HCT116 (cell line): ENCODE results near the gene MAPK4. TPM values are rescaled to one million over a fixed set of nuclear protein-coding genes. Genes with fewer than 3 reads are reported as not detected.

Source experiments
- ATAC-seq: fragments of 200-7000 bp; cut with Tn5 transposase; 2 replicates; pipeline ENCODE4 v1.9.1; 2020; ENCODE audit warnings: mild to moderate bottlenecking, moderate library complexity
- BruUV-seq: library from RNA; stranded (reverse); fragments of 400-500 nt; replicated peaks from 2 replicates; lab custom pipeline; 2021; lab: Mats Ljungman, UMichigan
- CTCF ChIA-PET: fragments of 300-600 bp; sonication (Branson Sonifier 250); formaldehyde crosslinking; loops from one replicate; lab custom pipeline; 2021; ENCODE audit warnings: antibody characterized with exemption; lab: Charles Lee
- POLR2A ChIA-PET: fragments of 300-600, 350-600 bp; sonication (Branson Sonifier 250); formaldehyde crosslinking; loops from one replicate; lab custom pipeline; 2021; ENCODE audit warnings: antibody characterized with exemption; lab: Charles Lee
- RAD21 ChIA-PET, 2 experiments: fragments of 300-600 bp; sonication (Branson Sonifier 250); formaldehyde crosslinking; loops; one replicate each; lab custom pipeline; 2023; ENCODE audit warnings: low total read pairs in 2 of 2; ENCODE audit not compliant: uncharacterized antibody in 2 of 2, unreplicated experiment in 2 of 2, low non-redundant PET in 1 of 2; lab: Charles Lee
- DNase-seq: peaks from one replicate; pipeline ENCODE4 v3.0.0-alpha.2; 2010; ENCODE audit warnings: low read depth, low spot score
- H2AFZ ChIP-seq: fragments of 200-600 bp; shearing (Covaris generic), sonication (generic); 2 replicates; pipeline ENCODE4 v1.6.1; 2017; ENCODE audit warnings: low read depth, mixed run types, mixed read lengths, antibody characterized with exemption, low read length; ENCODE audit not compliant: poor library complexity, severe bottlenecking
- H3K27ac ChIP-seq: 2 replicates; pipeline ENCODE4 v1.5.1; 2012; ENCODE audit warnings: low read depth, low read length
- H3K27me3 ChIP-seq: fragments of 200-600 bp; sonication (generic); 2 replicates; pipeline ENCODE4 v1.6.1; 2016; ENCODE audit warnings: mixed run types, low read length, mixed read lengths; ENCODE audit not compliant: insufficient read depth
- H3K36me3 ChIP-seq, 2 experiments: fragments of 200-500 bp in 1 of 2; fragments of 200-600 bp in 1 of 2; sonication (Bioruptor generic) in 1 of 2; sonication (generic) in 1 of 2; 2 replicates each; pipeline versions ENCODE4 v1.5.1 to v1.6.1; 2014 to 2016; ENCODE audit warnings: low read length in 2 of 2, inconsistent platforms in 1 of 2, mixed read lengths in 1 of 2, mixed run types in 1 of 2; ENCODE audit not compliant: insufficient read depth in 2 of 2, control insufficient read depth in 1 of 2
- H3K4me1 ChIP-seq, 2 experiments: fragments of 200-600 bp in 1 of 2; sonication (generic) in 1 of 2; 2 replicates each; pipeline versions ENCODE4 v1.5.1 to v1.6.1; 2012 to 2017; ENCODE audit warnings: low read length in 2 of 2, inconsistent platforms in 1 of 2, mild to moderate bottlenecking in 1 of 2, mixed read lengths in 1 of 2, mixed run types in 1 of 2, moderate library complexity in 1 of 2; ENCODE audit not compliant: insufficient read depth in 2 of 2, control insufficient read depth in 1 of 2
- H3K4me2 ChIP-seq: fragments of 200-600 bp; sonication (generic); 2 replicates; pipeline ENCODE4 v1.6.1; 2017; ENCODE audit warnings: mixed run types, low read length, mixed read lengths
- H3K4me3 ChIP-seq, 2 experiments: fragments of 200-600 bp in 1 of 2; sonication (generic) in 1 of 2; replicated peaks in 1 of 2; 2 replicates each; pipeline ENCODE4 v1.5.1; 2011 to 2016; ENCODE audit warnings: low read length in 2 of 2, control low read depth in 1 of 2, low read depth in 1 of 2, mild to moderate bottlenecking in 1 of 2, mixed read lengths in 1 of 2, mixed run types in 1 of 2
- H3K79me2 ChIP-seq: fragments of 200-600 bp; sonication (generic); 2 replicates; pipeline ENCODE4 v1.6.1; 2017; ENCODE audit warnings: mild to moderate bottlenecking, mixed run types, low read length, moderate library complexity, mixed read lengths; ENCODE audit not compliant: insufficient read depth
- H3K9ac ChIP-seq: fragments of 200-600 bp; sonication (generic); 2 replicates; pipeline ENCODE4 v1.6.1; 2016; ENCODE audit warnings: low read length, mixed read lengths
- H3K9me2 ChIP-seq: fragments of 200-600 bp; sonication (generic), shearing (Covaris generic); 2 replicates; pipeline ENCODE4 v1.6.1; 2017; ENCODE audit warnings: mixed run types, mild to moderate bottlenecking, moderate library complexity; ENCODE audit not compliant: insufficient read depth
- H3K9me3 ChIP-seq, 2 experiments: fragments of 200-500 bp in 1 of 2; fragments of 200-600 bp in 1 of 2; sonication (Bioruptor generic) in 1 of 2; sonication (generic) in 1 of 2; 2 replicates each; pipeline ENCODE4 v1.6.1; 2014 to 2017; ENCODE audit warnings: low read length in 2 of 2, mixed read lengths in 2 of 2, inconsistent platforms in 1 of 2, low read depth in 1 of 2, mild to moderate bottlenecking in 1 of 2, mixed run types in 1 of 2, moderate library complexity in 1 of 2; ENCODE audit not compliant: control insufficient read depth in 1 of 2, insufficient read depth in 1 of 2
- H4K20me1 ChIP-seq: fragments of 200-600 bp; sonication (generic), shearing (Covaris generic); 2 replicates; pipeline ENCODE4 v1.6.1; 2017; ENCODE audit warnings: mixed run types, mild to moderate bottlenecking, moderate library complexity; ENCODE audit not compliant: insufficient read depth
- CEBPB ChIP-seq: IDR thresholded peaks from 2 replicates; pipeline ENCODE4 v1.6.1; 2012; ENCODE audit warnings: low read depth
- CTCF ChIP-seq, 3 experiments: fragments of 200-600 bp in 1 of 3; sonication (generic) in 1 of 3; IDR thresholded peaks in 2 of 3; conservative IDR thresholded peaks in 1 of 3; 2 replicates each; pipeline ENCODE4 v1.5.1; 2012 to 2017; ENCODE audit warnings: low read depth in 2 of 3, low read length in 2 of 3, antibody characterized with exemption in 1 of 3, borderline replicate concordance in 1 of 3, control low read depth in 1 of 3, mild to moderate bottlenecking in 1 of 3, mixed read lengths in 1 of 3, mixed run types in 1 of 3, moderate library complexity in 1 of 3; ENCODE audit not compliant: insufficient read depth in 1 of 3
- ELF1 ChIP-seq: IDR thresholded peaks from 2 replicates; pipeline ENCODE4 v1.6.1; 2012; ENCODE audit warnings: low read depth, borderline replicate concordance
- RAD21 ChIP-seq: IDR thresholded peaks from 2 replicates; pipeline ENCODE4 v1.6.1; 2012; ENCODE audit warnings: low read depth, mild to moderate bottlenecking
- TCF7L2 ChIP-seq: IDR thresholded peaks from 2 replicates; pipeline ENCODE4 v1.7.0; 2011; ENCODE audit warnings: borderline replicate concordance, inconsistent platforms; ENCODE audit not compliant: insufficient read depth, insufficient read length; ENCODE audit errors: extremely low read depth
- ZFX ChIP-seq: fragments of 450-650 bp; IDR thresholded peaks from 2 replicates; pipeline ENCODE4 v1.6.1; 2017
- intact Hi-C: fragments of 100-400 bp; cut with micrococcal nuclease; formaldehyde crosslinking; loops from 2 replicates; pipeline ENCODE4 v1.10.0; 2022
- total RNA-seq: library from RNA; stranded (reverse); gene quantifications from one replicate; pipeline ENCODE4 v1.2.1, GENCODE V29; 2021; ENCODE audit not compliant: unreplicated experiment
- TF ChIP-seq, protein P1 (sequence below): IDR thresholded peaks from 2 replicates; pipeline ENCODE4 v1.6.1; 2012
- TF ChIP-seq, protein P2 (sequence below): IDR thresholded peaks from 2 replicates; pipeline ENCODE4 v1.6.1; 2012
- TF ChIP-seq, protein P3 (sequence below): IDR thresholded peaks from 2 replicates; pipeline ENCODE4 v1.6.1; 2011; ENCODE audit warnings: mild to moderate bottlenecking, low read length, moderate library complexity; ENCODE audit not compliant: insufficient replicate concordance; ENCODE audit errors: extremely low read depth

Gene MAPK4
- total RNA-seq, 1 experiment from 2014 or later = 0.89 TPM

- Histone ChIP-seq H3K9me2 (no peaks in the 10 kb centered on the region), H3K36me3 (no peaks in the 10 kb centered on the region), H3K27ac (no peak overlapping the region), H3K9me3 (no peaks in the 10 kb centered on the region), H3K4me2 (no peak overlapping the region), H3K27me3 (peaks cover 32% of the 10 kb centered on the region; the same call in 1 of the 2 replicates), H3K9ac (no peak overlapping the region), H2AFZ (no peak overlapping the region), H4K20me1 (no peaks in the 10 kb centered on the region), H3K79me2 (no peaks in the 10 kb centered on the region), H3K4me3 (no peak overlapping the region), H3K4me1 (no peaks in the 10 kb centered on the region)
- no peak for TF ChIP-seq RAD21
- TF ChIP-seq, protein P1, sequence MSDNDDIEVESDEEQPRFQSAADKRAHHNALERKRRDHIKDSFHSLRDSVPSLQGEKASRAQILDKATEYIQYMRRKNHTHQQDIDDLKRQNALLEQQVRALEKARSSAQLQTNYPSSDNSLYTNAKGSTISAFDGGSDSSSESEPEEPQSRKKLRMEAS = no peak
- TF ChIP-seq CEBPB = no peak
- TF ChIP-seq, protein P2, sequence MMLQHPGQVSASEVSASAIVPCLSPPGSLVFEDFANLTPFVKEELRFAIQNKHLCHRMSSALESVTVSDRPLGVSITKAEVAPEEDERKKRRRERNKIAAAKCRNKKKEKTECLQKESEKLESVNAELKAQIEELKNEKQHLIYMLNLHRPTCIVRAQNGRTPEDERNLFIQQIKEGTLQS = no peak
- no peak for TF ChIP-seq CTCF (IDR thresholded peaks at IDR 0.05 in 2 of 3, conservative IDR thresholded peaks at IDR 0.05 in 1 of 3; ENCODE audit: borderline replicate concordance in 1 of 3, insufficient read depth in 1 of 3, low read depth in 2 of 3, low read length in 2 of 3)
- no peak for TF ChIP-seq TCF7L2
- TF ChIP-seq, protein P3, sequence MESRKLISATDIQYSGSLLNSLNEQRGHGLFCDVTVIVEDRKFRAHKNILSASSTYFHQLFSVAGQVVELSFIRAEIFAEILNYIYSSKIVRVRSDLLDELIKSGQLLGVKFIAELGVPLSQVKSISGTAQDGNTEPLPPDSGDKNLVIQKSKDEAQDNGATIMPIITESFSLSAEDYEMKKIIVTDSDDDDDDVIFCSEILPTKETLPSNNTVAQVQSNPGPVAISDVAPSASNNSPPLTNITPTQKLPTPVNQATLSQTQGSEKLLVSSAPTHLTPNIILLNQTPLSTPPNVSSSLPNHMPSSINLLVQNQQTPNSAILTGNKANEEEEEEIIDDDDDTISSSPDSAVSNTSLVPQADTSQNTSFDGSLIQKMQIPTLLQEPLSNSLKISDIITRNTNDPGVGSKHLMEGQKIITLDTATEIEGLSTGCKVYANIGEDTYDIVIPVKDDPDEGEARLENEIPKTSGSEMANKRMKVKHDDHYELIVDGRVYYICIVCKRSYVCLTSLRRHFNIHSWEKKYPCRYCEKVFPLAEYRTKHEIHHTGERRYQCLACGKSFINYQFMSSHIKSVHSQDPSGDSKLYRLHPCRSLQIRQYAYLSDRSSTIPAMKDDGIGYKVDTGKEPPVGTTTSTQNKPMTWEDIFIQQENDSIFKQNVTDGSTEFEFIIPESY = no peak
- TF ChIP-seq ELF1 = no peak
- no peak for TF ChIP-seq ZFX
- BruUV-seq = no TSS peak
- intact Hi-C loops = no loop called here
- RAD21 ChIA-PET = no interaction called here
- POLR2A ChIA-PET = no interaction called here
- no peak for ATAC-seq
- no peak for DNase-seq
- CTCF ChIA-PET = no interaction called here
Observed at GRCh38 chr18:50527636-50528307, 32.1 kb upstream of the MAPK4 start.
